ENCODE results near the gene ARHGAP10.

The ARHGAP10 gene

GRCh38 chr4:147731580-147732517, at the start of gene ARHGAP10:
Gene ARHGAP10 (plus strand): TSS chr4:147732088. CDS start chr4:147732302, 214 bp downstream.
- H3K27me3 ChIP-seq, result no peaks in the 10 kb centered on the region
- peaks cover 24% of the 10 kb centered on the region; the same call in 1 of the 2 replicates for H4K20me1 ChIP-seq
- no peaks in the 10 kb centered on the region for H3K36me3 ChIP-seq
- H3K9me3 ChIP-seq, result no peaks in the 10 kb centered on the region
- H3K27ac ChIP-seq, result peak within 1 kb of the TSS; percentile 71
- TF ChIP-seq Cebpa-rat (IDR thresholded peaks at IDR 0.05), result no peak
- H3K4me2 ChIP-seq, result peak within 1 kb of the TSS; percentile 85
- peak within 1 kb of the TSS; percentile 81 for H3K4me3 ChIP-seq
- H3K9ac ChIP-seq, result peak within 1 kb of the TSS; percentile 79
- peaks cover 22% of the 10 kb centered on the region for H3K4me1 ChIP-seq

GRCh38 chr4:147682755-147683154, 49.1 kb upstream of the ARHGAP10 start:
- H3K27me3 ChIP-seq, result no peaks in the 10 kb centered on the region
- 0 out of 2 replicates have a peak, but pooled peaks cover 7% of the 10 kb centered on the region for H4K20me1 ChIP-seq
- H3K9ac ChIP-seq, result peak overlapping the region; percentile 87
- peaks cover 19% of the 10 kb centered on the region for H3K4me1 ChIP-seq
- H3K4me2 ChIP-seq, result peak overlapping the region; percentile 83
- no peaks in the 10 kb centered on the region for H3K9me3 ChIP-seq
- peaks cover 21% of the 10 kb centered on the region for H3K36me3 ChIP-seq
- TF ChIP-seq Cebpa-rat (IDR thresholded peaks at IDR 0.05), result no peak
- 0 out of 2 replicates have a peak overlapping the region, but pooled peaks have one; percentile 87 for H3K27ac ChIP-seq
- H3K4me3 ChIP-seq, result peak overlapping the region; percentile 82

GRCh38 chr4:147683188-147683591, 48.7 kb upstream of the ARHGAP10 start:
- peak overlapping the region; percentile 87 for H3K9ac ChIP-seq
- H3K36me3 ChIP-seq, result peaks cover 17% of the 10 kb centered on the region
- H3K27me3 ChIP-seq, result no peaks in the 10 kb centered on the region
- peak overlapping the region; percentile 87 for H3K27ac ChIP-seq
- no peak for TF ChIP-seq Cebpa-rat (IDR thresholded peaks at IDR 0.05)
- H3K4me1 ChIP-seq, result peaks cover 19% of the 10 kb centered on the region
- peak overlapping the region; percentile 83 for H3K4me2 ChIP-seq
- H4K20me1 ChIP-seq, result 0 out of 2 replicates have a peak, but pooled peaks cover 7% of the 10 kb centered on the region
- peak overlapping the region; percentile 82 for H3K4me3 ChIP-seq
- H3K9me3 ChIP-seq, result no peaks in the 10 kb centered on the region

GRCh38 chr4:147683717-147684700, 47.9 kb upstream of the ARHGAP10 start, which contains the start of gene PRMT9:
Gene PRMT9 (minus strand): TSS chr4:147684163. CDS start chr4:147683987, 176 bp downstream.
- Histone ChIP-seq H3K27me3 (no peaks in the 10 kb centered on the region), H3K4me2 (peak within 1 kb of the TSS; percentile 83), H3K9me3 (no peaks in the 10 kb centered on the region), H3K4me1 (peaks cover 19% of the 10 kb centered on the region), H4K20me1 (0 out of 2 replicates have a peak, but pooled peaks cover 7% of the 10 kb centered on the region), H3K27ac (peak within 1 kb of the TSS; percentile 87), H3K4me3 (peak within 1 kb of the TSS; percentile 82), H3K36me3 (peaks cover 9% of the 10 kb centered on the region), H3K9ac (peak within 1 kb of the TSS; percentile 87)
- no peak for TF ChIP-seq Cebpa-rat (IDR thresholded peaks at IDR 0.05)

- no peak overlapping the region for H3K4me2 ChIP-seq
- TF ChIP-seq Cebpa-rat (IDR thresholded peaks at IDR 0.05), result no peak
- no peak overlapping the region for H3K9ac ChIP-seq
- no peaks in the 10 kb centered on the region for H3K27me3 ChIP-seq
- H3K36me3 ChIP-seq, result no peaks in the 10 kb centered on the region
- no peak overlapping the region for H3K27ac ChIP-seq
- H3K9me3 ChIP-seq, result no peaks in the 10 kb centered on the region
- H3K4me1 ChIP-seq, result peaks cover 8% of the 10 kb centered on the region
- no peaks in the 10 kb centered on the region for H4K20me1 ChIP-seq
- no peak overlapping the region for H3K4me3 ChIP-seq
These were observed 42.8 kb upstream of the ARHGAP10 start for GRCh38 chr4:147689067-147689466.

GRCh38 chr4:147691820-147692219, 40.1 kb upstream of the ARHGAP10 start:
- no peak for TF ChIP-seq Cebpa-rat (IDR thresholded peaks at IDR 0.05)
- H4K20me1 ChIP-seq, result no peaks in the 10 kb centered on the region
- H3K27me3 ChIP-seq, result no peaks in the 10 kb centered on the region
- no peaks in the 10 kb centered on the region for H3K9me3 ChIP-seq
- no peaks in the 10 kb centered on the region for H3K4me1 ChIP-seq
- H3K36me3 ChIP-seq, result no peaks in the 10 kb centered on the region
- no peak overlapping the region for H3K4me3 ChIP-seq
- H3K27ac ChIP-seq, result no peak overlapping the region
- no peak overlapping the region for H3K4me2 ChIP-seq
- H3K9ac ChIP-seq, result no peak overlapping the region

GRCh38 chr4:147693218-147693617, 38.7 kb upstream of the ARHGAP10 start:
- Histone ChIP-seq H3K27me3 (no peaks in the 10 kb centered on the region), H3K4me3 (no peak overlapping the region), H3K9ac (no peak overlapping the region), H3K36me3 (no peaks in the 10 kb centered on the region), H3K4me1 (no peaks in the 10 kb centered on the region), H3K4me2 (no peak overlapping the region), H4K20me1 (no peaks in the 10 kb centered on the region), H3K9me3 (no peaks in the 10 kb centered on the region), H3K27ac (no peak overlapping the region)
- no peak for TF ChIP-seq Cebpa-rat (IDR thresholded peaks at IDR 0.05)

GRCh38 chr4:147696866-147697265, 35.0 kb upstream of the ARHGAP10 start:
- Histone ChIP-seq H3K4me2 (no peak overlapping the region), H4K20me1 (no peaks in the 10 kb centered on the region), H3K4me1 (no peaks in the 10 kb centered on the region), H3K4me3 (no peak overlapping the region), H3K9ac (no peak overlapping the region), H3K36me3 (no peaks in the 10 kb centered on the region), H3K27me3 (no peaks in the 10 kb centered on the region), H3K27ac (no peak overlapping the region), H3K9me3 (peaks cover 5% of the 10 kb centered on the region; the same call in 1 of the 2 replicates)
- no peak for TF ChIP-seq Cebpa-rat (IDR thresholded peaks at IDR 0.05)

- no peak overlapping the region for H3K9ac ChIP-seq
- no peaks in the 10 kb centered on the region for H3K27me3 ChIP-seq
- H4K20me1 ChIP-seq, result no peaks in the 10 kb centered on the region
- TF ChIP-seq Cebpa-rat (IDR thresholded peaks at IDR 0.05), result no peak
- H3K4me1 ChIP-seq, result no peaks in the 10 kb centered on the region
- no peak overlapping the region for H3K4me2 ChIP-seq
- H3K36me3 ChIP-seq, result no peaks in the 10 kb centered on the region
- H3K27ac ChIP-seq, result no peak overlapping the region
- no peaks in the 10 kb centered on the region for H3K9me3 ChIP-seq
- H3K4me3 ChIP-seq, result no peak overlapping the region
These were observed 27.0 kb upstream of the ARHGAP10 start for GRCh38 chr4:147704846-147705245.
